ENCODE results near the gene RGL3.
A peak's percentile ranks its signal among the peaks of the same experiment; 100 is the strongest.
"Not testable (repeated sequence)": the region's sequence is repeated elsewhere in the genome, so short reads cannot be mapped to it uniquely, and the experiment has no call there.

RGL3 gene

GRCh38 chr19:11390359-11390758 is 28.8 kb downstream of the RGL3 start:
- H3K4me3 ChIP-seq, result no peak overlapping the region
- no peak overlapping the region for H3K27ac ChIP-seq

GRCh38 chr19:11387162-11388034 is 31.7 kb downstream of the RGL3 start:
- Histone ChIP-seq H3K27ac (no peak overlapping the region), H3K4me3 (no peak overlapping the region)

- Histone ChIP-seq H3K4me3 (no peak overlapping the region), H3K27ac (no peak overlapping the region)
Measured at GRCh38 chr19:11384778-11385129, 34.4 kb downstream of the RGL3 start.

GRCh38 chr19:11383706-11384048 is 35.4 kb downstream of the RGL3 start:
- Histone ChIP-seq H3K4me3 (peak overlapping the region; percentile 5 to 31 (median 17)), H3K27ac (peak overlapping the region in 1 of 21 experiments; percentile 30)

- H3K27ac ChIP-seq, result peak overlapping the region in 1 of 21 experiments; percentile 39
- peak overlapping the region; percentile 1 to 31 (median 17) for H3K4me3 ChIP-seq
Measured at GRCh38 chr19:11382898-11383705, 36.0 kb downstream of the RGL3 start.

GRCh38 chr19:11380653-11381537 is 38.2 kb downstream of the RGL3 start:
- H3K4me3 ChIP-seq, result peak overlapping the region; percentile 36 to 62 (median 58)
- H3K27ac ChIP-seq, result peak overlapping the region; percentile 36 to 90 (median 73)

GRCh38 chr19:11379857-11380350 is 39.2 kb downstream of the RGL3 start:
- H3K27ac ChIP-seq, result peak overlapping the region in 6 of 21 experiments; percentile 59 to 90 (median 82)
- H3K4me3 ChIP-seq, result no peak overlapping the region

GRCh38 chr19:11379269-11379845 is 39.8 kb downstream of the RGL3 start:
- H3K27ac ChIP-seq, result not testable (repeated sequence)

GRCh38 chr19:11378319-11379189 is 40.6 kb downstream of the RGL3 start:
- H3K27ac ChIP-seq, result peak overlapping the region in 12 of 21 experiments; percentile 6 to 99 (median 32)
- no peak overlapping the region for H3K4me3 ChIP-seq

More at GRCh38 chr19:11379269-11379845, 39.8 kb downstream of the RGL3 start:
- not testable (repeated sequence) for H3K4me3 ChIP-seq

- Histone ChIP-seq H3K4me3 (no peak overlapping the region), H3K27ac (peak overlapping the region in 12 of 21 experiments; percentile 6 to 99 (median 35))
Measured at GRCh38 chr19:11377756-11378155, 41.4 kb downstream of the RGL3 start.

GRCh38 chr19:11377237-11377636 is 41.9 kb downstream of the RGL3 start:
- H3K27ac ChIP-seq, result peak overlapping the region in 10 of 21 experiments; percentile 0 to 99 (median 36)
- no peak overlapping the region for H3K4me3 ChIP-seq

GRCh38 chr19:11375143-11375948 is 43.8 kb downstream of the RGL3 start:
- H3K4me3 ChIP-seq, result peak overlapping the region; percentile 43 to 52 (median 46)
- peak overlapping the region; percentile 2 to 99 (median 87) for H3K27ac ChIP-seq

GRCh38 chr19:11374433-11375142 is 44.5 kb downstream of the RGL3 start, which contains the start of gene SWSAP1:
SWSAP1 (plus strand) TSS chr19:11374666; CDS start chr19:11374681, 15 bp downstream.
- H3K4me3 ChIP-seq, result peak within 1 kb of the TSS; percentile 43 to 52 (median 46)
- H3K27ac ChIP-seq, result peak within 1 kb of the TSS; percentile 48 to 99 (median 95)

- Histone ChIP-seq H3K27ac (peak overlapping the region in 19 of 21 experiments; percentile 13 to 99 (median 95)), H3K4me3 (peak overlapping the region; percentile 43 to 52 (median 46))
Measured at GRCh38 chr19:11373885-11374432, 45.2 kb downstream of the RGL3 start.

GRCh38 chr19:11373166-11373884 is 45.8 kb downstream of the RGL3 start:
- no peak overlapping the region for H3K27ac ChIP-seq
- no peak overlapping the region for H3K4me3 ChIP-seq

GRCh38 chr19:11370744-11371143 is 48.4 kb downstream of the RGL3 start:
- Histone ChIP-seq H3K27ac (no peak overlapping the region), H3K4me3 (no peak overlapping the region)

Data from skin epidermis (tissue), 12 donors.